C4-2B (cell line): ENCODE results near the gene CHP1.

ENCODE experiments used
- CTCF ChIP-seq: fragments of 450-650 bp; conservative IDR thresholded peaks from 2 replicates; pipeline ENCODE4 v1.5.1; 2017; ENCODE audit warnings: mild to moderate bottlenecking
- ZFX ChIP-seq: fragments of 450-650 bp; IDR thresholded peaks from 2 replicates; pipeline ENCODE4 v1.6.1; 2017

- TF ChIP-seq CTCF = no peak
- TF ChIP-seq ZFX = no peak
Measured at GRCh38 chr15:41281236-41281635, 50.2 kb downstream of the CHP1 start.
